Measurements from ENCODE around the gene GLA. TPM values are rescaled to one million over a fixed set of nuclear protein-coding genes. Genes with fewer than 3 reads are reported as not detected.

Gene GLA
- total and polyA plus RNA-seq, 2 of the 13 experiments (the other 11 are each of a cell fraction or from before 2014, with no cell fraction given), result 31.4 to 59.3 TPM

- no peak for TF ChIP-seq USF2 (IDR thresholded peaks at IDR 0.05; ENCODE audit: low read depth, low read length)
- no peak for TF ChIP-seq USF2 (CRISPR knock-in tag; IDR thresholded peaks at IDR 0.05; ENCODE audit: borderline replicate concordance)
- TF ChIP-seq SALL1 (CRISPR knock-in tag; IDR thresholded peaks at IDR 0.05), result peak; percentile 35; the same call in 1 of the 2 replicates
- 0 out of 2 replicates have a peak, but pooled peaks have one; percentile 32 for TF ChIP-seq NFKB2 (CRISPR knock-in tag; IDR thresholded peaks at IDR 0.05; ENCODE audit: borderline replicate concordance)
Measured at GRCh38 chrX:101390664-101391525, 16.8 kb downstream of the GLA start, which contains the start of gene RPL36A (continued).

GRCh38 chrX:101388604-101389003 lies 19.1 kb downstream of the GLA start:
- ATAC-seq, result no peak
- WGBS (ENCODE audit: low lambda C conversion rate), result 50% methylated on average over 2 of the region's 3 CpGs
- no TSS peak for BruUV-seq (replicated peaks)
- H4K20me1 ChIP-seq (ENCODE audit: insufficient read depth, low read length), result no peaks in the 10 kb centered on the region
- FAIRE-seq, result no peak
- no peaks in the 10 kb centered on the region for H3K9me3 ChIP-seq (ENCODE audit: low read length)
- no peak overlapping the region for H3K27ac ChIP-seq (ENCODE audit: extremely low read length, insufficient read depth, low read length)
- DNase-seq (ENCODE audit: low spot score), result no peak
- H3K36me3 ChIP-seq (replicated peaks in 1 of 2; ENCODE audit: control insufficient read depth in 1 of 2, insufficient read depth in 2 of 2, low read length in 2 of 2), result no peaks in the 10 kb centered on the region; a peak in 1 of 5 replicates
- peaks cover 20% of the 10 kb centered on the region for H3K4me1 ChIP-seq (ENCODE audit: insufficient read depth, low read length)
- CTCF ChIA-PET (ENCODE audit: low intra/inter-chr PET ratio, low total read pairs), result no interaction called here
- POLR2A ChIA-PET, result no interaction called here
- H2AFZ ChIP-seq (ENCODE audit: low read length), result no peak overlapping the region
- H3K4me2 ChIP-seq (ENCODE audit: low read depth, low read length), result no peak overlapping the region
- no peaks in the 10 kb centered on the region; a peak in 1 of 5 replicates for H3K27me3 ChIP-seq (ENCODE audit: control insufficient read depth in 1 of 2, insufficient read depth in 2 of 2, low read length in 2 of 2)
- in situ Hi-C loops (cut with HindIII; ENCODE audit: extremely low pct_ligation_motif_present, low pct_unique_long_range_greater_than_20kb) (no loop called here), intact Hi-C loops (cut with micrococcal nuclease; ENCODE audit: unreplicated experiment) (no loop called here)
- no peak overlapping the region for H3K4me3 ChIP-seq (replicated peaks in 1 of 3; ENCODE audit: insufficient read depth in 1 of 3, low read depth in 2 of 3, low read length in 3 of 3)
- H3K9ac ChIP-seq (ENCODE audit: insufficient read depth, low read depth, low read length), result no peak overlapping the region
- H3K79me2 ChIP-seq (ENCODE audit: insufficient read depth, low read length), result peaks cover 18% of the 10 kb centered on the region
- TF ChIP-seq ZNF17 (CRISPR knock-in tag; IDR thresholded peaks at IDR 0.05) (no peak), RBM22 (optimal IDR thresholded peaks at IDR 0.05; ENCODE audit: low read length) (no peak), ZNF670 (CRISPR knock-in tag; IDR thresholded peaks at IDR 0.05; ENCODE audit: borderline replicate concordance) (no peak), SIN3B (IDR thresholded peaks at IDR 0.05; ENCODE audit: low read length) (no peak), SRSF9 (IDR thresholded peaks at IDR 0.05; ENCODE audit: borderline replicate concordance, insufficient read depth, low read depth, low read length, poor library complexity, severe bottlenecking) (no peak), ZBTB14 (CRISPR knock-in tag; IDR thresholded peaks at IDR 0.05) (no peak), ZNF839 (CRISPR knock-in tag; IDR thresholded peaks at IDR 0.05; ENCODE audit: borderline replicate concordance) (no peak), HNF1A (IDR thresholded peaks at IDR 0.05; ENCODE audit: low read depth) (no peak), HNF1A (CRISPR knock-in tag; IDR thresholded peaks at IDR 0.05; ENCODE audit: borderline replicate concordance) (no peak), ZNF20 (CRISPR knock-in tag; IDR thresholded peaks at IDR 0.05) (no peak), LCORL (IDR thresholded peaks at IDR 0.05) (no peak), LCORL (CRISPR knock-in tag; IDR thresholded peaks at IDR 0.05) (no peak)

All from HepG2 (cell line).